Measurements from ENCODE around the gene KCNE3.

- TF ChIP-seq POLR2A (IDR thresholded peaks at IDR 0.05; ENCODE audit: low read depth, low read length) = no peak
- no peak for TF ChIP-seq TAF1 (IDR thresholded peaks at IDR 0.05; ENCODE audit: low read depth, low read length)
- TF ChIP-seq POLR2AphosphoS5 (IDR thresholded peaks at IDR 0.05; ENCODE audit: low read depth, low read length) = no peak
Observed at GRCh38 chr11:74468521-74468920, 1.2 kb upstream of the KCNE3 start.

All from GM12891 (cell line).